HG03575 (cell line): ENCODE measurements around the gene AMOTL1.

Experiments used
- ATAC-seq: cut with Tn5 transposase; IDR thresholded peaks from one replicate; pipeline ENCODE4 v1.9.1; 2021; ENCODE audit not compliant: unreplicated experiment, insufficient number of reproducible peaks, low FRiP score; ENCODE audit errors: extremely low read depth

The AMOTL1 gene

GRCh38 chr11:94767701-94768601 lies at the start of gene AMOTL1:
AMOTL1 (plus strand) TSS chr11:94768356; CDS start chr11:94768512, 156 bp downstream.
- ATAC-seq = no peak

- no peak for ATAC-seq
These were observed 48.3 kb upstream of the AMOTL1 start for GRCh38 chr11:94719876-94720275.

GRCh38 chr11:94721565-94722292 lies 46.4 kb upstream of the AMOTL1 start:
- ATAC-seq = no peak

GRCh38 chr11:94722735-94723134 lies 45.4 kb upstream of the AMOTL1 start:
- ATAC-seq = no peak

- ATAC-seq = no peak
These were observed 43.1 kb upstream of the AMOTL1 start for GRCh38 chr11:94725097-94725496.

GRCh38 chr11:94727819-94728218 lies 40.3 kb upstream of the AMOTL1 start:
- no peak for ATAC-seq

GRCh38 chr11:94728541-94728940 lies 39.6 kb upstream of the AMOTL1 start:
- no peak for ATAC-seq

- no peak for ATAC-seq
These were observed 39.0 kb upstream of the AMOTL1 start for GRCh38 chr11:94728966-94729751.

GRCh38 chr11:94730153-94730552 lies 38.0 kb upstream of the AMOTL1 start:
- no peak for ATAC-seq

GRCh38 chr11:94731880-94732601 lies 36.1 kb upstream of the AMOTL1 start:
- no peak for ATAC-seq

- ATAC-seq = no peak
These were observed 35.4 kb upstream of the AMOTL1 start for GRCh38 chr11:94732617-94733281.

- no peak for ATAC-seq
These were observed 33.4 kb upstream of the AMOTL1 start for GRCh38 chr11:94734563-94735275.

GRCh38 chr11:94735907-94736306 lies 32.2 kb upstream of the AMOTL1 start:
- no peak for ATAC-seq

GRCh38 chr11:94737171-94737611 lies 31.0 kb upstream of the AMOTL1 start:
- ATAC-seq = no peak

GRCh38 chr11:94738746-94739145 lies 29.4 kb upstream of the AMOTL1 start:
- no peak for ATAC-seq

GRCh38 chr11:94739331-94739730 lies 28.8 kb upstream of the AMOTL1 start:
- no peak for ATAC-seq

GRCh38 chr11:94740083-94741021 lies 27.8 kb upstream of the AMOTL1 start:
- ATAC-seq = no peak
